Measurements from ENCODE around the gene PRKAR2B. TPM values are rescaled to one million over a fixed set of nuclear protein-coding genes. Genes with fewer than 3 reads are reported as not detected.

The PRKAR2B gene
- total RNA-seq, result under 0.01 and 0.39 TPM in 2 replicates

DNA sequence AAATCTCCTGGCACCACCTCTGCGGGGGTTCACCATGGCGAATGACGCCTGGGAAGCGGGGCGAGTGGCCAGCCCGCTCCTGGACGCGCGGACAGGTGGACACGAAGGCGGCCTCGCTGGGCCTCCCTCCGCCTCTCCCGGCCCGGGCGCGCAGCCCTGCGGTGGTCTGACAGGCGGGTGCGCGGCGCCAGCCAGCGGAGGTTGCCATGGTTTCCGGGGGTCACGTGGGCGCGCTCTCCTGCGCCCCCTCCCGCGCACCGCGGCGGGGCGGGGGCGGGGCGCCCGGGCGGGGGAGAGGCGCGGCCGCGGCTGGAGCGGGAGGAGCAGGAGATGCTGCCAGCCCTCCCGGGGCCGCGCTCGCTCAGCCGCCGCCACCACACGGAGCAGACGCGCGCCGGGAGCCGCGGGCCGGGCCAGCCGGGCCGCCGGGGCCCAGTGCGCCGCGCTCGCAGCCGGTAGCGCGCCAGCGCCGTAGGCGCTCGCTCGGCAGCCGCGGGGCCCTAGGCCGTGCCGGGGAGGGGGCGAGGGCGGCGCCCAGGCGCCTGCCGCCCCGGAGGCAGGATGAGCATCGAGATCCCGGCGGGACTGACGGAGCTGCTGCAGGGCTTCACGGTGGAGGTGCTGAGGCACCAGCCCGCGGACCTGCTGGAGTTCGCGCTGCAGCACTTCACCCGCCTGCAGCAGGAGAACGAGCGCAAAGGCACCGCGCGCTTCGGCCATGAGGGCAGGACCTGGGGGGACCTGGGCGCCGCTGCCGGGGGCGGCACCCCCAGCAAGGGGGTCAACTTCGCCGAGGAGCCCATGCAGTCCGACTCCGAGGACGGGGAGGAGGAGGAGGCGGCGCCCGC, at the start of gene PRKAR2B:
PRKAR2B (plus strand) TSS at position 359 of the 848 bp plus-strand sequence; CDS start at position 562, 203 bp downstream.

DNA sequence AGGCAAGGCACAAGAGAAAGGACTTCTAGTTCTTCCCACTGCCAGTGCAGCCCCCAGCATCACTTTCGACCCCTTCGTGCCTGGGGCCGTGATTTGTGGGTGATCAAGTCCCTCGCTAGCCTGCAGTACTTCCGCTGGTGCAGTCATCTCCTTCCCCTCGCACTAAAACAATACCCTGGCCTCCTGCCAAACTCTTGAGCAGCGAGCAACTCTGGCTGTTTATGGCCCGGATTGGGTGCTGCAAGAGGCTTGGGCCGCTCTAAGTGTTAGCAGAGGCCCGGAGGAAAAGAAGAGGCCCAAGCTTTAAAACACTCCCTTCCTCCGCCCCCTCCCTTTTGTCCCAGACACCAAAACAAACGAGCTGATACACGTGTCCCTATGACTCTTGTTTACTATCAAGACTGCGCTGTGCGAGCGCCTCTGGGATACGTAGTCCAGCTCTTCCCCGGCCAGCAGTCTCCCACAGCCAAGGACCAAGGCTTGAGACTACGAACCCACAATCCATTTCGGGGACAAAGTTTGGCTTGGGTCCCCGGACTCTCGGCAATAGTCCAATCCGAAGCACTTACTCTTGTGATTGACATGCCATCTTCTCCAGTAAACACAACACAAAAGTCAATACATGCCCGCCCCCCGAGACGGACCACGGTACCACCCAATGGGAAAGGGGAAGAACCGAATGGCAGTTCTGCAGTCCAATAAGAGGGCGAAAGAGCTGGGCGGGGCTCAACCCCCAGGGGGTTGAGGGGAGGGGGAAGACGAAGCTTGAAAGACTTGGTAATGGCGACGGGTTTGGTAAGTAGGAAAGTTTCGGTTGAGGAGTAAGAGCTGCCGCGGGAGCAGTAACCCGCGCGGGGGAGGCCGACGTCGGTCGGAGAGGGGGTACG, 124.0 kb downstream of the PRKAR2B start, which contains the start of gene HBP1:
HBP1 (plus strand) TSS at position 771 of the 887 bp plus-strand sequence. CDS start 10,891 bp downstream, outside the sequence.

Other genes with a start within 250 kb of the PRKAR2B start
- not detected in 2 replicates for gene PIK3CG, start 179.4 kb upstream of the PRKAR2B start, total RNA-seq
- gene HBP1, start 124.3 kb downstream of the PRKAR2B start, total RNA-seq, result 76.1 and 122 TPM in 2 replicates